HG03280 (cell line): ENCODE measurements around the gene NAALADL2.
"Not testable (repeated sequence)": the region's sequence is repeated elsewhere in the genome, so short reads cannot be mapped to it uniquely, and the experiment has no call there.

Experiments
- ATAC-seq: cut with Tn5 transposase; IDR thresholded peaks from one replicate; pipeline ENCODE4 v1.9.1; 2021; ENCODE audit warnings: mild to moderate bottlenecking, moderate library complexity; ENCODE audit not compliant: unreplicated experiment

Gene NAALADL2

DNA sequence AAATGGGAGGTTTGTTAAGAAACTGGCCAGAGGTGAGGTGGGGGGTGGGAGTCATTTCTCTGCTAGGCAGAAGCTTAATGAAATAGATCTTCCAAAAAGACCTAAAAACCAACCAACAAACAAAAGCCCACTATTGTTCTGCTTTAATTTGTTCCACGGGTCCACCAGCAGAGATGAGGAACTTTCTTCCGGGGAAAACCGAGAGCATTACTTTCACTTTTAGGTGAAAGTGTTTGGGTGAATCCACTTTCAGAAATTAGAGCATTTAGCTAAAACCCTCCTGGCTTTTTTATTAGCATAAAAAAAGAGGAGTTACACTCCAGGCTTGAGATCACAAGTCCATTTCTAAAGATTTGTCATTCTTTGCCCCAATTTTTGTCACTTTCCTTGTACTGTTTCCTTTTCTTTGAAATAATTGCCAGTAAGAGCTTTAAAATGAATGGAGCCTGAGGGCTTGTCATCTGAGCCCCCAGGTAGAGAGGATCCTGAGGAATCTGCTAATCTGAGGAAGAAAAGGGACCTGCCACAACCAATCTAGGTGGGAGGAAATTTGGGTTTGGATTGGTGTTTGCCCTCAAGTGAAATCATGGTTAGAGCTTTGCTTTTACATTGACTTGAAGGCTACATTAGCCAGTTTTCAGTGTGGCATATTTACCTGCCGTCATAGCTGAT lies 667.6 kb downstream of the NAALADL2 start:
- ATAC-seq = no peak

DNA sequence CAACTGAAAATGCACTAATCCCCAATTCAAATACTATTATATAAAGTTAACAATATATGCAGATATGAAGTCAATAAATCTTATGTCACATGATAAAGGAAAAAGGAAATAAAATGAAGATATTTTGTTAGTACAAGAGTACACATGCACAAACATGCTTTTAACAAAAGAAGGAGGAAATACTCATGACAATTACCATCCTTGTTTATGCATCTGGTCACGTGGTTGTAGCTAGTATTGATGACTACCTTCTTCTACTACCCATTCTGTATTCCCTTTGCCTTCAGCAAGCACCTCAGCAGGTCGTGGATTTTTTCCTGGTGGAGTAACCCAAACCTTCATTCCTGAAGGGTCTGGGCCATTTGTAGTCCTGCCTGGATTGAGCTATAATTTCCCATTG lies 669.6 kb downstream of the NAALADL2 start:
- ATAC-seq = not testable (repeated sequence)

DNA sequence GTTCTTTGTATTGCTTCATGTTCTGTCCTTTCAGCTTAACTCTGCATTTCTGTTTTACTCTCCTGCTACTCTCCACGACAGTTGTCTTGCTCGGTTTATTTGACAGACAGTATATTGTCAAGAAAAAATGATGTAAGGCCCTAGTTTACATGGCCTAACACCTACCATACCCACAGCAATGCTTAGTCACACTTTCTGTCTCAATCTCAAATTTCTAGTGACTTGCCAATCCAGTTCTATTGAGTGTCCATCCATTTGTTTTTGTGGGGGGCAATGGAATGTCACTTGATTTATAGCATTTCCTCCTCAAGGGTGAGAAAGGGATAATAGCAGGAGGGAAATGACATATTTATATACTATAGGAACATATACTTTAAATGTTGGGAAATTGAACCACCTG lies 676.2 kb downstream of the NAALADL2 start:
- no peak for ATAC-seq

DNA sequence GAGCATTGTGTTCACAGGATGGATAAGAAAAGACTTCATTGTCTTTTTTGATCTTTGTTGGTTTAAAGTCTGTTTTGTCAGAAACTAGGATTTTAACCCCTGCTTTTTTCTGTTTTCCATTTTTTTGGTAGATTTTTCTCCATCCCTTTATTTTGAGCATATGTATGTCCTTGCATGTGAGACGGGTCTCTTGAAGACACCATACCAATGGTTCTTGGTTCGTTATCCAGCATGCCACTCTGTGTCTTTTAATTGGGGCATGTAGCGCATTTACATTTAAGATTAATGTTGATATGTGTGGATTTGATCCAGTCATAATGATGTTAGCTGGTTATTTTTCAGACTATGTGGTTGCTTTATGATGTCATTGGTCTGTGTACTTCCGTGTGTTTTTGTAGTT lies 687.0 kb downstream of the NAALADL2 start:
- no peak for ATAC-seq

DNA sequence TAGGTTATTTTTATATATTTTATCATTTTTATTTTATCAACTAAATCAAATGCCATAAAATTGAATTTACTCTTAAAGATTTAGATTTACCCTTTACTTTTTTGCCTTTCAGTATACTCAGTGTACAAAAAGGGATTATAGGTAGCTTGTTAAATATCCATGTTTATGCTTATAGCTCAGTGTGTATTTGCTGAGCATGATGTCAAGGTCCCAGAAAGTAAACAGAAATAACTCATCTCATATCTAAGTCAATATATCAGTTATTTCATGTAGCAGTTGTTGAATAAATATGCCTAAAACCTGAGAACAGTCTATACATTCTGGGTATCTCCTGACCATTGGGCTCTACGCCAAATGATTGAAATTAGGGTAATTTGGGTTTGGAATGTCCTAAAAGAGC lies 693.8 kb downstream of the NAALADL2 start:
- no peak for ATAC-seq

DNA sequence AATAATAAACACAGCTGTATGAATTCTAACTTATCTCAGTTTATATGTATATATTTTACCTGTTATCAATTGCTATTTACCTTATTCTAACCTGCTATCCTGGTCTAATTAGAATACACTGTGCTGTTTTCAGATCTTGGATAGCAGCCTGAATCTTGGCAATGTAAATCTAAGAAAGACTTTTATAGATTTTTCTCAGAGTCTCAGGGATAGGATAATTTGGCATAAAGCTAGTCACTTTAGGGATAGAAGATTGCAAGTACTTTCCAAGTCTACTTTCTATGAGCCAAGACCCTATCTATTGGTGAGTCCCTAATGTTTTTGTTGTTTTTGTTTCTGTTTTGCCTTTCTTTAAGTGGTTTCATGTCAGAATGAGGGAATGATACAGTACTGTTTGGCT lies 695.7 kb downstream of the NAALADL2 start:
- no peak for ATAC-seq

DNA sequence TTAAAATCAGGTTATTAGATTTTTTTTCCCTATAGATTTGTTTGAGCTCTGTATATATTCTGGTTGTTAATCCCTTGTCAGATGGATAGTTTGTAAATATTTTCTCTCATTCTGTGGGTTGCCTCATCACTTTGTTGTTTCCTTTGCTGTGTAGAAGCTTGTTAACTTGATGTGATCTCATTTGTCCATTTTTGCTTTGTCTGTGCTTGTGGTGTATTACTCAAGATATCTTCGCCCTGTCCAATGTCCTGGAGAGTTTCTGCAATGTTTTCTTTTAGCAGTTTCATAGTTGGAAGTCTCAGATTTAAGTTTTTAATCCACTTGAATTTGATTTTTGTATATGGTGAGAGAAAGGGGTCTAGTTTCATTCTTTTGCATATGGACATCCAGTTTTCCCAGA lies 699.1 kb downstream of the NAALADL2 start:
- no peak for ATAC-seq

DNA sequence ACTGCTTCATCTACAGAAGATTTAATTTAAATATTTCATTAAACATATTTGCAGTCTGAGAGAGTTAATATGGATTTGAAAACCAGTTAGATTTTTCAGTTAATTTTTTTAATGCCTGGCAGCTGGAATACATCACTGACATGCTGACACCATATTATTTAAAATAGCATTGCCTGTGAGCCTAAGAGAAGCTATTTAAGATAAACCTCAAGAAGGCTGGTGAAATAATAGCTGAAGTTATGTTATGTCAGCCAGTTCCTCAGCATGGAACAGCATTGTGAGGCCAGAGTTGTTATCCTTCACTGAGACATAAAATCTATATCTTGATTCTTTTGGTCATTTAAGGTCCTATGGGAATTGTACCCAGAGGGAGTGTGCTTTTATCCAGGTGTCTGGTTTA lies 705.2 kb downstream of the NAALADL2 start:
- ATAC-seq = no peak

DNA sequence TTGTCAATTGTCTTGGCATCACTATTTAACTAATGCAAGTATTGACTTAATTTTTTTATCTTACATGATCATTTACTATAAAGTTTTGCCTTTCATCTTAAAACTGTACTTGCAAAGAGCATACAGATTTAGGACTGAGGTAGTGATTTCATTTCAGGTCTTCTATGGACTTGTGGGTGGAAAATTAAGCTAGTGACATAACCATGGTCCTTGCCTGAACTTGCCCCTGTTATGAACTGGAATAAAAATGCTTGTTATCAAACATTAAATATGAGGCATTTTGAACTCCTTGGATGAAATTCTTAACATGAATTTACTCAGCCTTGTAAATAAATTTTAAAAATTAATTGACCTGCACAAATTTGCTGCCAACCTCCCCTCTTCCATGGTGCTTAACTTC lies 712.0 kb downstream of the NAALADL2 start:
- ATAC-seq = no peak

DNA sequence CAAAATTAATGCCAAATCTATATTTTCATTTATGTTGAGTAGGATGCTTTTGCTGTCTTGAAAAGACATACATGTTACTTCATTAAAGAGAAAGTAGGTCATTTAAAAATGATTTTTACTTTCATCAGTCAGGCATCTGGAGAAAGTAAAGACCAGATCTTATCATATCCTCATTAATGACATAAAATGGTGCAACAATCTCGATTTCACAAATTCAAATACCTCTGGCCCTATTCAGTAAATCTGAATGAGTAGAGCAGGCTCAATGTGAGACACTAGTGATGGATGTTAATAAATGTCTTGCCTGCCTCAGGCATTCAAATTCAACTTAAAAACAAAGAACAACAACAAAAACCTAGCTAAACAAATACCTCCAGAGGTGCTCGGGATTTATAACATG lies 714.1 kb downstream of the NAALADL2 start:
- no peak for ATAC-seq

DNA sequence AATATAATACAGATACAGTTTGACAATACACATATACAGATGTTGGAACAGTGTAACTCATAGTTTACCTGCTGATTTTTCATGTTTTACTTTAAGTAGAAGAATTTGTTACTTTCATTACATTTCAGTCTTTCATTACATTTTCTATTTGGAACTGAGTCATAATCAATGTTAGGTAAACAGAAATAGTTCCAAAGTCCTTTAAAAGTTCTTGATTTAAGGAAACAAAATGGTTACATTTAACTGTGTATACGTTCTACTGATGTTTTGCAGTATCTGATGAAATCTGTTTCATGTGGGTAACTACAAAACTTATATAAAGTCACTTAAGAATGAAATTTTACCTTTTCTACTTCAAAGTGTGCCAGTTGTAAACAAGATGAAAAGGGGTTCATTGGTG lies 721.2 kb downstream of the NAALADL2 start:
- ATAC-seq = no peak

DNA sequence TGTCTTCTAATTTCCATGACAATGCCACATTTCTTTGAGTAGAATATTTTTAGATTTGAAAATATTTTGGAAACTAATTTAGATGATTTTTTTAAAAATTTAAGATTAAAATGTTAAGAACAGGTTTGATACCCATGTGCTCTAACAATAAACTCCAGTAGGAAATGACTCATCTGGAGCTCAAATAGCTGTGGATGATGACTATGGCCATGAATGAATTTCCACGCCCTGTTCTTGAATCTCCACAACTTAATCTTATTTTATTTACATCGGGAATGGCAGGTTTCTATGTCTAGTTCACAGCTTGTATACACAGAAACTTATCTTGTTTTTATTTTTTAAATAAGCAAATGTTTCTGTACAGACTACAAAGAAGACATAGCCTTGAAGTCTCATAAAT lies 726.8 kb downstream of the NAALADL2 start:
- no peak for ATAC-seq

DNA sequence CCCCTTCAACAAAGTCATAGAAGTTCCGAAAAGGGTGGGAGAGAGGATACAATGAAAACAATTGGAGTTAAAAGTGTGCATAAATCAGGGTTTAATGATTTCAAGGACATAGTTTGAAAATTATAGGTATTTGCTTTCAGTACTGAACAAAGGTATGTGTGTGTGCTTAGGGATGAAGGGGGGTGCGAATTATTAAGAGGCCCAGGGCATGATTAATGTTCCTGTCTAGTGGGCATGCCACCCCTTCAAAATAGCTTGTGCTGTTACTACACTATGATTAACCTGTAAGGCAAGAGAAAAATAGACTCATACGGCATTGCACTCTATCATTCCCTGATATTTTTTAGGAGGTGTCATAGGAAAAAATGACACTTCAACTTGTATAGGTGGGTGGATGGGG lies 731.6 kb downstream of the NAALADL2 start:
- no peak for ATAC-seq

DNA sequence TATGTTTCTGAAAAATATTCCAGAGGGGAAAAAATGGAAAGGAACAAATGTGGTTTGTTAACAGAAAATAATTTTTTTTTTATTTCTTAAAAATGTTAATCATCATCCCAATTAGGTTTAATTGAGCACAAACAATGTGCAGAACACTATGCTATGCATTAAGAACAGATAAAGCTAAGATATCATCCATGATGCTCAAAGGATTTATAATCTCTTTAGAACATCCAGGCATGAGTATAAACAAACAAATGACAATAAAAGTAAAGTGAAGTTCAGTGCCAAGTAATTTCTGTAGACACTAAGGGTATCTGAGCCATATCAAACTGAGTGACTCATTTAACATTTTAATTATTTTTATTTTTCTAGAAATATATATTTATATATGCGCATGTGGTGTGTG lies 732.2 kb downstream of the NAALADL2 start:
- no peak for ATAC-seq

DNA sequence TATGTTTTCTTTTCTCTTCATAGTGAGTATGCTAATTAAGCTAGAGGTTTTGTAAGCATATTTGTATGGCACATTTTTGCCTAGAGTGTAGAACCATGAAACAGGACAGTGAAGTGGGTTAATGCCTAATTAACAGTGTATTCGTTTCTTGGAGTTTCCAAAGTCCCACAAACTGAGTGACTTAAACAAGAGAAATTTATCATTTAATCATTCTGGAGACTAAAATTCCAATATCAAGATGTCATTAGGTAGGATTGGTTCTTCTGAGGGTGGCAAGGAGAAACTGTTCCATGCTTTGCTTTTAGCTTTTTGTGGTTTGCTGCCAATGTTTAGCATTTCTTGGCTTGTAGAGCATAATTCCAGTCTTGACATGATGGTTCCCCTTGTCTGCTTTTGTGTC lies 734.2 kb downstream of the NAALADL2 start:
- ATAC-seq = no peak

DNA sequence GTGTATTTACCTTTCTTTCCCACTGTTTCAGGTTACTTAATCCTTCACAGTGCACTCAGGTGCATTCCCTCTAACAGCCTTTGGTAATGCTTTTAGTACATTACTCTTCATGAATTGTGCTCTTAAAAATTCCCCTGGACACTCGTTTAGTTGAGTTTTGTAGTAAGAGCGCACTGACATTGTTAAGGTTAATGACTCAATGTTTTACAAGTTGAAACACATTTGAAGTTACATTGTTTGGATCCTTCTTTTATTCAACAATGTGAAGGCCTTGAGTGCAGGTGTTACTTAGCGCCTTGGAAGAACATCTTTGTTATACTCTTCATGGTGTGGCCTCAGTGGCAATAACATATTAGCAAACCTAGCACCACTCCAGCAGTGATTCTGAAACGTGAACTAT lies 739.6 kb downstream of the NAALADL2 start:
- ATAC-seq = no peak

DNA sequence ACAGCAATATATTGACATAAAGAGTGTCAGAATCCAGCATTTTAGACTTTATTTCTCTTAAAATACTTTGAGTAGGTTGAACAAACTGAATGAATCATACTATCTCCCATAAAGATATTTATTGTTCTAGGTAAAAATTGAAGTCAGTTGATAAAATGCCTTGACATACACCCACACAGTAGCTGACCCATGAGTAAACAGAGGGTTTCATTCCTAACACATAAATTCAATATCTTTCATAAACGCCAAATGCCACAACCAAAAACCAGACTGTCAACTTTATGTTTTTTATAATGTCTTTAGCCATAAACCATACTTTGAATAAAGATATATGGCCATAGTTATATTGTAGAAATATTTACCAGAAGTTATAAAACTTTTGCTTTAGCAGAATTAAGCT lies 742.4 kb downstream of the NAALADL2 start:
- ATAC-seq = no peak

DNA sequence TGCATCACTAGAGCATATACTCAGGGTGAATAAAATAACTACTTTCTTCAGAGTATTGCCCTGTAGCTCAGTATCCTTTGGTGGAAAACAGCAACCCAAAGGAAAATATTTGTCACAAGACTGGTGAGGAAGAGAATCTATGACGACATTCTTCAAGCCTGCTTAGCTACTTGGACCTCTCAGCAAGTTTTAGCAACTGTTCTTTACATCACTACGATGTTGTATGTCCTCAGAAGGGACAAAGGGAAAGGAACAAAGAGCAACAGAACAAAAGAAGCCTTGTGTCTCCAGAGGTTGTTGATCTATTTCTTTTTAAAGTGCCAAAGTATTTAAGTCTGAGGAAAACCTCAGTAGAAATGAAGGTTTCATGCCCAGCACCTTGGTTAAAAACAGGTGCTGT lies 746.7 kb downstream of the NAALADL2 start:
- no peak for ATAC-seq

DNA sequence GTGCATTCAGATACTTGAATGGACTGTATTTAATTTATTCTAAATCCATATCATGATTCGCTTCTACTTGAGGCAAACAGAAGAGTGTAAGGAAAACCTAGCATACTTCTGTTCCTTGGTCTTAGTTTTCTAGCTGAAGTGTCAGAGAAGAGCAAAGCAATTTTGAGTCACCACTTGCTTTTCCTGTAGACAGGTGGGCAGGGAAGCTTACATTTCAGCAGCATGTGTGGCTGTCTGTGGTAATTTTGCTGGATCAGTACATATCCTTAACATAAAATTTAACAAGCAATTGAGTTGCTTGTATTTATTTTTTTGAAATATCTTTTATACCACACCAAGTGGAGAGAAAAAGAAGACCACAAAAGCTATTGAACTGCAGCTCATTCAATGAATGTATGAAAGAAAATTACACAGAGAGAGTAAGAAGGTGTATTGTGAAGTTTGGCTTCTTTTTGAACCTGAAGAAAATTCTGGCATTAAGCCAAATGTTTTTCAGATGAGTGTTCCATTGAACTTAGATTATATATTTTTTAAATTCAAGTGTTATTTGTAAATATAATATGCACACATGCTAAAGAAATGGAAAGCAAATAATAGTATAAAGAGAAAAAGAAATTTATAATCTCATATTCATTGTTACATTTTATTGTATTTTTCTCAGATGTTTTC lies 747.6 kb downstream of the NAALADL2 start:
- ATAC-seq = no peak

DNA sequence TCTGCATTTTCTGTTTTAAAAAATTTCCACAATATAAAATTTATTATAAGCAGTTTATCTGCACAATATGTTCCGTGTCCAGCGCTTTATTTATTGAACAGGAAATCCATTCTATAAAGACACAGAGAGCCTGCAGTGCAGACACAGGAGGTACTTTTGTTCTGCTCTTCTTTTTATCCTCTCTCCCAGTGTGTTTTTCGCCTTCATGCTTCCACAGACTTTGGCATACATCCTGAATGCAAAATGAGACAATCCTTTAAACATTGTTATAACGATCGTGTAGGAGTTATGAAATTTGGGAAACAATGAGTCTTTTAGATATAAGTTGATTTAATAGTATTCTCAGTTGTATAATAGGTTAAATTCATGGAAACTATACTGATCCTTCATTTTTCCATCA lies 749.2 kb downstream of the NAALADL2 start:
- ATAC-seq = no peak

DNA sequence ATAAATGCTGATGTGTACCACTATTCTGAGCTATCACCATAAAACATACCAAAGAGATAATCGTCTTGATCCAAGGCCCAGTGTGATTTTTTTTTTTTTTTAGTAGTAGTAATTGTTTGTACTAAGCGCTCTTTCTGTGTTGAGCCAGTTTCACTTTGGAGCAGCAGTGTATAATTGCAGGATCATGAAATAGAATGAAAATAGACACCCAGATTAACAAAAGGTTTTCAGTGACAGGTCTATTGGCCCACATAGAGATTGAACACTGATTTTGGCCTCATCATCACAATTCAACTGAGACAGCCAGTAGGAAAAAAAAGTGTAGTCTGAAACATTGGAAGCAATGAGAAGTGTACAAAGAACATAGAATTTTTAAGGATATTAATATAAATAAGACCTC lies 749.8 kb downstream of the NAALADL2 start:
- ATAC-seq = no peak

DNA sequence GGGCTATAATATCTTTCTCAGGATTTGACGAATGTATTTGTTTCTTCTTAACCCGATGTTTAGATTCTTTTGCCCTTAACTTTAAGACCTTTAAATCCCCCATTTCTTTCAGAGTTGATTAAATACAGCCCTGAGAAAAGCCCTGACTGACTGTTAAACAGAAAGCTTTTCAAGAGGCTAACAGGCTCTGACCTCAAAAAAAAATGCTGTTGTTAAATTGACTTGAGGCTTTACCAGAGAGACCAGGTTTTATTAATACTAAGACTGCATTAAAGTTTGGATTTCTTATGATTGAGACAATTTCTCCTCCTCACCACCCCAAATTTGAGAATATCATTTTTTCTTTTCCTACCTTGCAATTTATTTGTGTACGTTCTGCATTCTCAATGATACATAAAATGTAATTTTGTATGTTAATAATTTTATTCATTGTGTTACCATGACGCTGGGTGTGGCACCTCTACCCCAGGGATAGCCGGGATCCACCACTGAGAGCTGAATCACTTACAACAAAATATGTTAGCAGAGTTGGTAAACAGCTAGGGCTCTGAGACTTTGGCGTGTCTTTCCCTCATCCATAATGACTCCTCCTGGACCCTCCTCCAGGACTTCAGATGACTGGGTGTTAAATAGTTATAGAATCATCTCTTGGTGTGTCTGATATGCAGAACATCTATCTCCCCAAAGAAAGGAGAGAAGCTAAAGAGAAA lies 753.5 kb downstream of the NAALADL2 start:
- ATAC-seq = no peak
